Measurements from ENCODE around the gene PLTP.
A peak's percentile ranks its signal among the peaks of the same experiment; 100 is the strongest.
"Not testable (repeated sequence)": the region's sequence is repeated elsewhere in the genome, so short reads cannot be mapped to it uniquely, and the experiment has no call there.

PLTP gene

DNA sequence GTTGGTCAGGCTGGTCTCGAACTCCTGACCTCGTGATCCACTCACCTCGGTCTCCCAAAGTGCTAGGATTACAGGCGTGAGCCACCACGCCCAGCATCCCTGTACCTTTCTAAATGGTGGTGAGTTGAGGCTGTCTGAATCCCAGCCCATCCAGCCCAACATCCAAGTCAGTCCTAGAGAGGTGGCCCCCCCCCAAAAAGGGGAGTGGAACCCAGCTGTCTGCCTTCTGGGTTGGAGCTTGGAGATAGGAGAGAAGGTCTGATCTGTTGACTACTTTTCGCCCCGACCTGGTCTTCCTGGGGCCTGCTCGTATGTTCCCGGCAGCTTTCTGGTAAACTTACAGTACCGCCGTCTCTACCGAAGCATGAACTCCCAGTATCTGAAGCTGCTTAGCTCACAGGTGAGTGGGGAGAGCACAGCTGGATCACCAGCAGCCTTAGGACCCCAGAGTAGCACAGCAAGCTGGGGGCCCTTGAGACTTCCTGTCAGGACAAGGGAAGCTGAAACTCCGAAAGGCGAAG, 15.3 kb downstream of the PLTP start:
- no peak for DNase-seq

GRCh38 chr20:45894797-45895196, 17.2 kb downstream of the PLTP start:
- no peak for DNase-seq

- no peak for DNase-seq
Observed at GRCh38 chr20:45893831-45894230, 18.1 kb downstream of the PLTP start.

DNA sequence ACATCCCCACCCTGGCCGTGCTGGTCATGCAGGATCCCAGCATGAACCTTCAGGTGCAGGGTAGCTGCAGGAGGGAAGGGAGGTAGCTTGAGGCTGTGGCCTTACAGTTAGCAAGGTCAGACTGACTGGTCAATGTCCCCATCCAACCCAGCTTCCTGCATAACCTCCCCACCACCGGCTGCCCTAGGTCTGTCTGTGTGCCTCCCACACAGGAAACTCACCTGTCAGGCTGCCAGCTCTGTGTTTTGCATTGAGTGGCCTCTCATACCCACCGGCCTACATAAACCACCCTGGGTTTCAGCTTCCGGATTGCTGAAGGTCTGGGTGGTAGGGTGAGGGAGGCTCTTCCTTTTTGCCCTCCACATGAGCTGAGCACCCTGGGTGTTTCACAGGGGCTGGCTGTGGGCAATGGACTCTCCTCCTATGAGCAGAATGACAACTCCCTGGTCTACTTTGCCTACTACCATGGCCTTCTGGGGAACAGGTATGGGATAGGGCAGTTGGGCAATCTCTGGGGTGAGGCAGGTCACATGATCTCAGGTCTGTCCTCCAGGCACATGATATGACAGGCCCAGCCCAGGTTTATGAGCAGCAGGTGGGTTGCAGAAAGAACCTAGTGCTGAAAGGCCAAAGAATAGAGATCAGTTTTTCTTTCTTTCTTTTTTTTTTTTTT, 19.0 kb downstream of the PLTP start:
- DNase-seq, result no peak

DNA sequence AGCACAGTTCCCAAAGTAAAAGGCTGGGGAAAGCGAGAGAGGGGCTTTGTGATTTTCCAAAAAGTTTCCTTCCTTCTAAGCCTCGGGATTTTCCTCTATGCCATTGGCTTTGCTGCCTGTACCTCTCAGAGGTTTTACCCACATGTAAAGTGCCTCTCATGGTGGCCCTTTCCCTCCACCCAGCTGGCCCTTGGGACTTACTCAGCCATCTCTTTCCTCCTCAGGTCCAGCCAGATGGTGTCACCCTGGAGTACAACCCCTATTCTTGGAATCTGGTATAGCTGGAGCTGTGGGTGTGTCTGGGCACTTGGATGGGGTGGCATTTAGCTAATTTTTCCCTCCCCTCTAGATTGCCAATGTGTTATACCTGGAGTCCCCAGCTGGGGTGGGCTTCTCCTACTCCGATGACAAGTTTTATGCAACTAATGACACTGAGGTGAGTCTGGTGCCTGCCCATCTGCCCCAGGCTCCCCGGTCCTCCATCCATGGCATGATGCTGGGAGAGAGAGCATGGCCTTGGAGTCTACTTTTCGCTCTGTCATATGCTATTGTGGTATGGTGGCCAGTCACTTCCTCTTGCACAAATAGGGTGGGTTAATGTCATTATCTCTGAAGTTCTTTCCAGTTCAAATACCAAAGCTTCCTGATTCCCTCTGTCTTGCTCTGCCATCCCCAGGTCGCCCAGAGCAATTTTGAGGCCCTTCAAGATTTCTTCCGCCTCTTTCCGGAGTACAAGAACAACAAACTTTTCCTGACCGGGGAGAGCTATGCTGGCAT, 19.7 kb downstream of the PLTP start:
- no peak for DNase-seq

DNA sequence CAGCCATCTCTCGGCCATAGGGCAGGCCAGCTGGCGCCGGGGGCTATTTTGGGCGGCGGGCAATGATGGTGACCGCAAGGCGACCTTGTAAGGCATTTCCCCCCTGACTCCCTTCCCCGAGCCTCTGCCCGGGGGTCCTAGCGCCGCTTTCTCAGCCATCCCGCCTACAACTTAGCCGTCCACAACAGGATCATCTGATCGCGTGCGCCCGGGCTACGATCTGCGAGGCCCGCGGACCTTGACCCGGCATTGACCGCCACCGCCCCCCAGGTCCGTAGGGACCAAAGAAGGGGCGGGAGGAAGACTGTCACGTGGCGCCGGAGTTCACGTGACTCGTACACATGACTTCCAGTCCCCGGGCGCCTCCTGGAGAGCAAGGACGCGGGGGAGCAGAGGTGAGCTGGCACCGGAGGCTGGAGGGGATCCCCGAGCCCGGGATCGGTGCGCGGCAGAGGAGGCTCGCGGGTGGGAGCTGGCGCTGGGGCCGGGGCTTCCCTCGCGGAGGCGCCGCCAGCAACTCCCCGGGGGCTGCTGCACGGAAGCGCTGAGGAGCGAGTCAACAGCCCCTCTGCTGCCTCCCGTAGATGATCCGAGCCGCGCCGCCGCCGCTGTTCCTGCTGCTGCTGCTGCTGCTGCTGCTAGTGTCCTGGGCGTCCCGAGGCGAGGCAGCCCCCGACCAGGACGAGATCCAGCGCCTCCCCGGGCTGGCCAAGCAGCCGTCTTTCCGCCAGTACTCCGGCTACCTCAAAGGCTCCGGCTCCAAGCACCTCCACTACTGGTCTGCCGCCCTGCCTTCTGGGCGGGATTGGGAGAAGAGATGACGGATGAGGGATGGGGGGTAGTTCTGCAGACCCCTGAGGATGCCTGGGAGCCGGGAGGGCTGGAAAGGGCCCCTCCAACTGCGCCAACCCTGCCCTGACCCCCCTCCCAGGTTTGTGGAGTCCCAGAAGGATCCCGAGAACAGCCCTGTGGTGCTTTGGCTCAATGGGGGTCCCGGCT, 20.7 kb downstream of the PLTP start, which contains the start of the genes CTSA and NEURL2:
TSS of gene CTSA (plus strand) at position 351 of the 999 bp plus-strand sequence. CDS start at position 585, 234 bp downstream.
TSS of gene NEURL2 (minus strand) at position 224 of the 999 bp plus-strand sequence. CDS start at position 7, 217 bp downstream.
- DNase-seq, result peak; percentile 74

DNA sequence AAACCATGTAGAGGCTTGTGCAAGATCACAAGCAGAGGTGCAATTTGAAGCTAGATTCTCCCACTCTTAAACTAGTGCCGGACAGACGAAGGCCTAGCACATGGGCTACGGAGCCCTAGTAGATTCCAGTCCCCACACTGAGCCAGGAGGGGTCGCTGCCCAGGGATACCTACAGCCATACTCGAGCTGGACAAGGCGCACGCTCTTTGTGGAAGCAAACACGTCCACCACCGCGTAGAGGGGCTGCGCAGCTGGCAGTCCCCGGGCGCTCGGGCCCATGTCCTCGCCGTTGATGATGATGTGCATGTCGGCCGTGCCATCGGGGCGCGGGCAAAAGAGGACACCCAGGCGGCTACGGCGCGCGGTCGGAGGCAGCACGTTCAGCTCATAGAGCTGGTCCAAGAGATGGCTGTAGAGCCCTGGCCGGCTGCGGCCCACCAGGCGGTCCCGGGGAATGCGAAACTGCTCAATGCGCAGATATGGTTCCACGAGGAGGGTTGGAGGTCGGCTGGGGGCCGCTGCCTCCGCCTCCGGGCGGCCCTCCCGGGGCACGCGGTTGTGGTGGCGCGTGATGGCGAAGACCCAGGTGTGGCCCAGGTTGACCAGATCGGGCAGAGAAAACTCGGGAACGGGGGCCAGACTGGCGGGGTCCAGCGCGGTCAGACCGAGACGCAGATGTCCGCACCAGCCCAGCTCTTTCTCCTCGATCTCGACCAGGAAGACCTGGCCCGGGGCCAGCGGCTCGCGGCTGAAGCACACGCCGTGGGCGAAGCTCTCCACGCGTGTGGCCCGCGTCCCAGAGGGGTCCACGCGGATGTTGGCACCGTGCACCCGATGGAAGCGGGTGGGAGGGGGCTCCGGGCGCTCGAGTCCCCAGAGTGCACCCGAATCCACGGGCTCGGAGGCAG, 21.6 kb downstream of the PLTP start:
- no peak for DNase-seq

DNA sequence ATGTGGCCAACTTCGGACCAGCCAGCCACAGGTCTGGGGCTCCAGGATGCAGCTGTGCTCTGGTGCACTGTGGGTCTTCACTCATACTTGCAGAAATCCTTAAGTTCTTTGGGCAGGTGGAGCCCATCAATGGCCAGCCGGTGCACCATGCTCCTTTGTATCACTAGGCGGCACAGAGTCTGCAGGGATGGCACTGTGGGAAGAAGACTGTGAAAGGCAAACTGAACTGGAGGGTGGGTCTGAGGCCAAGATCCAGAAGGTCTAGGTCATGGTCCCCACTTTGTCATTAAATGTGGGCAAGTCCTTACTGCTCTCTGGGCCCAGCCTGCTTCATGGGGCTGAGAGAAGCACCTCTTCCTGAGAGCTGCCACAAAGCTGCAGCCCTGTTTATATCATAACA, 23.3 kb downstream of the PLTP start:
- DNase-seq, result no peak

DNA sequence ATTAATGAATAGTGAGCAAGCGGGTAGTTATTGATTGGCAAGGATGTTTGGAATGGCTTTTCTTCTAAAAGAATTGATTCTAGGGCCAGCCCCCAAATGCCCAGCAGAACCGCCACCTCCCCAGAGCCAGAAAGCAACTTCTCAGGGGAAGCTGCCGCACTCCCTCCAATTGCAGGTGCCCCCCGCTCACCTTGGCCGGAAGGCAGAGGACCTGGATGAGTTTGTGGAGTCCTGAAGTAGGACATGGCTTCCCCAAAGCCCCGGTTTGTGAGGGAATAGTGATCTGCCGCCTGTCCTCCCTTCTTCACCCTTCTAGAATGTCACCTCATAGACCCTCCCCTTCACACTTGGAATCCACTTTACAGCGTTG, 24.6 kb downstream of the PLTP start, which contains the start of gene SPATA25:
TSS of gene SPATA25 (minus strand) at position 277 of the 370 bp plus-strand sequence. CDS start at position 245, 32 bp downstream.
- DNase-seq, result no peak

GRCh38 chr20:45886590-45887345, 25.2 kb downstream of the PLTP start:
- DNase-seq, result no peak

GRCh38 chr20:45883100-45883469, 28.9 kb downstream of the PLTP start:
- DNase-seq, result no peak

DNA sequence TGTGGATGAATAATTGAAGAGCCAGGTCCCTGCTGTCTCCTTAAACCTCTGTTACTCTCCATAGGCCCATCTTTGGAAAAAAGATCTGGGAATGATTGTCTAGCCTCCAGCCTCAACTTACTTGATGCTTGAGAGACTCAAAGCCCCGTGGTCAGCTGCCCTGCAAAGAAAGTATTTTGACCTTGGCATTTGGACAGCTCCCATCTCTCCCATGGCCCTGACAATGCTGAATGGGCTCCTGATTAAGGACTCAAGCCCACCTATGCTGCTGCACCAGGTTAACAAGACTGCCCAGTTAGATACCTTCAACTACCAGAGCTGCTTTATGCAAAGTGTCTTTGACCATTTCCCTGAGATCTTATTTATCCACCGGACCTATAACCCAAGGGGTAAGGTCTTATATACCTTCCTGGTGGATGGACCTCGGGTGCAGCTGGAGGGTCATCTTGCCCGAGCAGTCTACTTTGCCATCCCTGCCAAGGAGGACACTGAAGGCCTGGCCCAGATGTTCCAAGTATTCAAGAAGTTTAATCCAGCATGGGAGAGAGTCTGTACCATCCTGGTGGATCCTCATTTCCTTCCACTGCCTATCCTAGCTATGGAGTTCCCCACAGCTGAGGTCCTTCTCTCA, 29.4 kb downstream of the PLTP start:
- DNase-seq, result no peak

DNA sequence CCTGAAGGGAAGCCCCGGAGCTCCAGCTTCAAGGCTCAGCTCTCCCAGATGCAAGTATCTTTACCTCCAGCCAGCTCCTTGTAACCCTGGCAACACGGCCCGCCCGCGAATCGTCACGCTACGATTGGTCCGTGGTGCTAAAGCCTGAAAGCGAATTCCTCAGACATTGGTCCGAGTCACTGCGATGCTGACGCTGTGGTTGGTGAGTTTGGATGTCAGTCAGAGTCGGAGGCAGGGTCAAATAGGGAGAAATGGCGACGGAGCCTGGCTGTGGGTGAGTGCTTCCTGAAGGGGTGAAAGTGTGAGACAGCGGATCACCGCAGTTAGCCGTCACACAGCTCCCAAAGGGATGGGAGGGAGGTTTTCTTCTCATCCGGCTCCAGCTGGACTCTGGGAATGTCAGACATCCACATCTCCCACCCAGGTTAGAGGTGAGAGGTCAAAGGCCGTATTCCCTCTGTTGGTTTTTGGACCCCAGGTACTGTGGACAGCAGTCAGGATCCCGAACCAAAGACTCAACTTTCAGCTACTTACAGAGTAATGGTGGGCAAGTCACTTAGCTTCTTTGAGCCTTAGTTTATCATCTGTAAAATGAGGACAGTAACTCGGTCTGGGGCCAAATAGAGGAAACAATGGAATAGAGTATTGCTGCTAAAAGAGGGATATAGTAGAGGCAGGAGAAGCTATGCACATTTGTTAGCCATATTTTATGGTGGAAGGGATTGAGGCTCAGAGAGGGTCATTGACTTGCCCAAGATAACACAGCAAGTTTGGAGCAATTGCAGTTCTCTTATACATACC, 30.8 kb downstream of the PLTP start, which contains the start of gene ZSWIM1:
TSS of gene ZSWIM1 (plus strand) at position 240 of the 801 bp plus-strand sequence. CDS start 1,366 bp downstream, outside the sequence.
- peak; percentile 98 for DNase-seq

DNA sequence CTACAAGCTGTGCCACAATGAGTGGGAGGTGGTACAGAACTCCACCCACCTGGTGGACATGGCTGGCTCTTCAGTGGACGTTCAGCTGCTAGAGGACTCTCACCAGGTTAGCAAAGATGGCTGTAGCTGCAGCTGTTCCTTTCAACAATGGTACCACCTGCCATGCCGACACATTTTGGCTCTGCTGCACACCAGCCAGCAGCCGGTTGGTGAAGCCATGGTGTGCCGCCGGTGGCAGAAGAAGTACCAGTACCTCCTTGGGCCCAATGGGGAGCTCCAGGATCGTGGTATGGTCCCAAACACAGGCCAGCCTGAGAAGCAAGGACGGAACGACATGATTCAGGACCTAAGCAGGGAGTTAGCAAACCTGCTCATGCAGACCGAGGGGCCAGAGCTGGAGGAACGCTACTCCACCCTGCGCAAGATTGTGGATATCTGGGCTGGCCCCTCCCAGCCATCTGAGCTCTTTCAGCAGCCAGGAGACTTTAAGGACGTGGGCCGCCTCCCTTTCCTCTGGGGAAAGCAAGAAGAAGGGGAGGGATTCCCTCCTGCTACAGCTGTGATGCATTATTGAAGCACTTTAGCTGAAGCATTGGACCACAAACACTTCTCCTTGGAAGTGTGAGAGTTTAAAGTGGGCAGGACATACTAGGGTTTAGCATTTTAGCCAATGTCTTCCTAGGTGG, 33.7 kb downstream of the PLTP start:
- DNase-seq, result no peak

GRCh38 chr20:45874576-45874975, 37.4 kb downstream of the PLTP start:
- no peak for DNase-seq

- not testable (repeated sequence) for DNase-seq
Observed at GRCh38 chr20:45874104-45874481, 37.9 kb downstream of the PLTP start.

- DNase-seq, result no peak
Observed at GRCh38 chr20:45873409-45874103, 38.4 kb downstream of the PLTP start.

GRCh38 chr20:45872626-45873025, 39.3 kb downstream of the PLTP start:
- no peak for DNase-seq

All from T-helper 9 cell (primary cell).